ENCODE measurements around the gene S100A16.

S100A16 gene

DNA sequence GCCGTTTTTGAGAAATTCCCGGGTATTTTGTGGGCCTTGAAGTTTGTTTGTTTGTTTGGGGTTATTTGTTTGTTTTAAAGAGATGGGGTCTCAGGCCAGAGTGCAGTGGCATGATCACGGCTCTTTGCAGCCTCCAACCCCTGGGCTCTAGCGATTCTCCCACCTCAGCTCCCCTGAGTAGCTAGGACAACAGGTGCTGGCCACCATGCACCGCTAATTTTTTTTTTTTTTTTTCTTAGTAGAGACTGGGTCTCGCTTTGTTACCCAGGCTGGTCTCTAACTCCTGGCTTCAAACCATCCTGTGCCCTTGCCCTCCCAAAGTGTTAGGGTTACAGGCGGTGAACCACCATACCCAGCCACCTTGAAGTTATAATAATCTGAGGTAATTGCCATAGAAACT is 22.9 kb upstream of the S100A16 start:
- no peak for TF ChIP-seq CTCF (IDR thresholded peaks at IDR 0.05; ENCODE audit: extremely low read depth, missing control alignments)
- no peak for DNase-seq (ENCODE audit: low spot score)

DNA sequence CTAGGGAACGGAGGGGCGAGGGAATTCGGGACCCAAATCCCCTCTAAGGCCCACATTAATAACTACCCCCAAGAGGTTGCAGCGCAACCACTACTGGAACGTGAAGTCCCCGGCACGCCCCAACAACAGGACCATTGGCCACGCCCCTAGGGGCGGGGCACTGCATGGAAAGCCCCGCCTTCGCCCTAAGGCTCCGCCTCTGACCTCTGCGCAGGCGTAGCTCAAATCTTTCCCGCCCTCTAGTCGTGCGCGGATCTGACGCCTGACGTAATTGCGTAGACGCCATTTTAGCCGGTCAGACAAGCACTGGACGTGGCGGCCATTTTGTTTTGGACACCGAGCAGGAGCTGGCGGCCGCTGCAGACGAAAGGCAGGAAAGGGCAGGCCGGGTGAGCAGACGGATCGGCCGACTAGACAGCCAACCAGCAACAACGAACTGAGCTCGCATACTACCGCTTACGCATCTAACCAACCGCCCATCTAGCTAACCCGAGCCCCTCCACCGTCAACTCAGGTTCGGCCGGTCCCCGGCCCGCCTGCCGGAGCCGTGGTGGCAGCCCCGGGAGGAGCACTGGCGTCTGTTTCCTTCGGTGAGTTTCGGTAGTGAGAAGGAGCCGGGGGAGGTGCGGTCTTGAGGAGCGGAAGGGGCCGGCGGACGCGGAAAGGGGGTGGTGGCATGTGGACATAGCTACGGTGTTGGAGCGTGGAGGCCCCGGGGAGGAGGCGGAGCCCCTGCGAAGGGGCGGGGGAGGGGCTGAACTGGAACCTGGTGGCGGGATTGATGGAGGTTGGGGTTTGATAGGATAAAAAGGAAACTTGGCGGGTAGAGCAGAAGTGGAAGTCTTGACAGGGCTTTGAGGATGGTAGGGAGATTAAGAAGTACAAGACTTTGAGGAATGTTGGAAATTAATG is 21.1 kb upstream of the S100A16 start, which contains the start of gene CHTOP:
Gene CHTOP, plus strand, starts transcription at position 313 of the 912 bp plus-strand sequence. CDS start 2,523 bp downstream, outside the sequence.
- no peak for TF ChIP-seq CTCF (IDR thresholded peaks at IDR 0.05; ENCODE audit: extremely low read depth, missing control alignments)
- peak; percentile 93 for DNase-seq (ENCODE audit: low spot score)

GRCh38 chr1:153633161-153633753 is 20.3 kb upstream of the S100A16 start:
- DNase-seq (ENCODE audit: low spot score): no peak
- no peak for TF ChIP-seq CTCF (IDR thresholded peaks at IDR 0.05; ENCODE audit: extremely low read depth, missing control alignments)

DNA sequence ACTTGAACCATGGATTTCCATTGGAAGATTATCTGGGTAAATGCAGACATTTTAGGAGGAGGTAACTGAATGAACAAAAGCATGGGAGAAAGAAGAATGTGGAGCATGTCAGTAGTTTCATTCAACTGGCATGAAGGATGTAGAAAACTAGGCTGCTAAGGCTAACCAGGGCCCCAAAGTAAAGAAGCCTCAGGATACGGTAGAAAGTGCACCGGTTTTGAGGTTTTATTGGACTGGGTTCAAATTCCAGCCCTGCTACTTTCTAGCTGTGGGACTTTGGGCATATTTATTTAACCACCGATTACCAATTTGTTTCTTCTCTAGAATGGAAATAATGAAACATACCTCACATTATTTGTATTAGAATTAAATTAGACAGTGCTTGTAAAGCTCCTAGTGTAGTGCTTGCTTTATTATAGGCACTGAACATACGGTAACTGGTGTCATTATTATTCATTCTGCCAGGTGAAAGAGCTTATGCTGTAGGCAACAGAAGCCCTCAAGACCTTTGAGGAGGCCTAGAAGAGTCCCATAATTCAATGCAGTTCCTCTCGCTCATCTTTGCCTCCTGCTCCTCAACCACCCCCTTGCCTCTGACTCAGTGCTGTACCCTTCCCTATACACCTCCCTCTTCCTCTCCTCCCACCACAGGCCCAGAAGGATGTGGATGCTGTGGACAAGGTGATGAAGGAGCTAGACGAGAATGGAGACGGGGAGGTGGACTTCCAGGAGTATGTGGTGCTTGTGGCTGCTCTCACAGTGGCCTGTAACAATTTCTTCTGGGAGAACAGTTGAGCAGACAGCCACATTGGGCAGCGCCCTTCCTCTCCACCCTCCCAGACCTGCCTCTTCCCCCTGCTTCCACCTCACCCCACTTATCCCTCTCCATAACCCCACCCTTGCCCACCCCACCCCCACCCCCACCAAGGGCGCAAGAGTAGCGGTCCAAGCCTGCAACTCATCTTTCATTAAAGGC is 18.4 kb upstream of the S100A16 start:
- no peak for DNase-seq (ENCODE audit: low spot score)
- no peak for TF ChIP-seq CTCF (IDR thresholded peaks at IDR 0.05; ENCODE audit: extremely low read depth, missing control alignments)

- TF ChIP-seq CTCF (IDR thresholded peaks at IDR 0.05; ENCODE audit: extremely low read depth, missing control alignments): no peak
Measured at GRCh38 chr1:153630384-153630783, 17.4 kb upstream of the S100A16 start.

GRCh38 chr1:153629971-153630370 is 17.0 kb upstream of the S100A16 start:
- DNase-seq (ENCODE audit: low spot score): no peak
- no peak for TF ChIP-seq CTCF (IDR thresholded peaks at IDR 0.05; ENCODE audit: extremely low read depth, missing control alignments)

More at GRCh38 chr1:153630384-153630783, 17.4 kb upstream of the S100A16 start:
- DNase-seq (ENCODE audit: low spot score): no peak
